RKO (cell line): ENCODE measurements around the gene OTOG.

Experiments used
- DNase-seq: peaks from one replicate; pipeline ENCODE4 v3.0.0-alpha.2; 2016; ENCODE audit warnings: low spot score

Gene OTOG

DNA sequence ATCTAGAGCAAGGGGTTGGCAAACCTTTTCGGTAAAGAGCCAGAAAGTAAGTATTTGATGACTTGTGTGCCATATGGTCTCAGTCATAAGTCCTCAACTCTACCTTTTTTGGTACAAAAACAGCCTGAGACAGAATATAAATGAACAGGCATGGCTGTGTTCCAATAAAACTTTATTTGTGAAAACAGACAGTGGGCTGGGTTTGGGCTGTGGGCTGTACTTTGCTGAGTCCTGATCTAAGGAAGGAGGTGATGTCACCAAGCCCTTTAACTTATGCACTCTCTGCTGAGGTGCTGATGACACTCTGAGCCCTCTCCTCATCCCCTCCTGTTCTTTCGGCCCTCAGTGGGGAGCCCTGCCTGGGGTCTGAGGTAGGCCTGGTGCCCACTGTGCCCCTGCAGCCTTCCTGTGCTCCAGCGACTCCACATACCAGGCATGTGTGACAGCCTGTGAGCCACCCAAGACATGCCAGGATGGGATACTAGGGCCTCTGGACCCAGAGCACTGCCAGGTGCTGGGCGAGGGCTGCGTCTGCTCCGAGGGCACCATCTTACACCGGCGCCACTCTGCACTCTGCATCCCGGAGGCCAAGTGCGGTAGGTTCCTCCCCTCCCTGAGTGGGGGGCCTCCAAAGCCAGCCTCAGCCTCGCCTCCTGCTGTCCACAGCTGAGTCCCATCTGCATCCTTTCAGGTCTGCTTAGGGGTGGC, 86.4 kb downstream of the OTOG start:
- no peak for DNase-seq

DNA sequence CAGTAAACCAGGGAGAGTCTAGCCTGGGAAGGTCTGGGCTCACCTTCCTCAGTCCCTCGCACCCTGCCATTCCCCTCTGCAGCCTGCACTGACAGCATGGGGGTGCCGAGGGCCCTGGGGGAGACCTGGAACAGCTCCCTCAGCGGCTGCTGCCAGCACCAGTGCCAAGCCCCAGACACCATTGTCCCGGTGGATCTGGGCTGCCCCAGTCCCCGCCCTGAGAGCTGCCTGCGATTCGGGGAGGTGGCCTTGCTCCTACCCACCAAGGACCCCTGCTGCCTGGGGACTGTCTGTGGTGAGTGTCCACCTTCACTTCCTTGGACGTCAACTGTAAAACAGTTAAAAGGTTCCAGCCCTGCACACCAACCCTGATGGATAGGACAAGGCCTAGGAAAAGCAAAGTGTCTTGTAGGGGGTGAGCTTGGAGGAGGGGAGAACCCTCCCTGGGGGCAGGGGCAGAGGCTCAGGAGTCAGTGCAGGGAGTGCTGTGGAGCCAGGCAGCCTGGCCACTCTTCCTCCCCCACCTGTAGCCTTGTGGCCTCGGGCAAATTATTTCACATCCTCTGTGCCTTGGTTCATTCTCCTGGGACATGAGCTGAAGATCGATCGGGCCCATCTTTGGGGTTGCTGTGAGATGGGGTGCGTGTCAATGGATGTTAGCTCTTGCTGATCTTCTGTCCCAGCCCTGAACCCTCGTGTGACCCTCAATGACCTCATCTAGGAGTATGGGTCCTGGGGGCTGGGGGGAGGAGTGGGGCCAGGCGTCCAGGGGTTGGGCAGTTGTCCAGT, 87.1 kb downstream of the OTOG start:
- DNase-seq: no peak

DNA sequence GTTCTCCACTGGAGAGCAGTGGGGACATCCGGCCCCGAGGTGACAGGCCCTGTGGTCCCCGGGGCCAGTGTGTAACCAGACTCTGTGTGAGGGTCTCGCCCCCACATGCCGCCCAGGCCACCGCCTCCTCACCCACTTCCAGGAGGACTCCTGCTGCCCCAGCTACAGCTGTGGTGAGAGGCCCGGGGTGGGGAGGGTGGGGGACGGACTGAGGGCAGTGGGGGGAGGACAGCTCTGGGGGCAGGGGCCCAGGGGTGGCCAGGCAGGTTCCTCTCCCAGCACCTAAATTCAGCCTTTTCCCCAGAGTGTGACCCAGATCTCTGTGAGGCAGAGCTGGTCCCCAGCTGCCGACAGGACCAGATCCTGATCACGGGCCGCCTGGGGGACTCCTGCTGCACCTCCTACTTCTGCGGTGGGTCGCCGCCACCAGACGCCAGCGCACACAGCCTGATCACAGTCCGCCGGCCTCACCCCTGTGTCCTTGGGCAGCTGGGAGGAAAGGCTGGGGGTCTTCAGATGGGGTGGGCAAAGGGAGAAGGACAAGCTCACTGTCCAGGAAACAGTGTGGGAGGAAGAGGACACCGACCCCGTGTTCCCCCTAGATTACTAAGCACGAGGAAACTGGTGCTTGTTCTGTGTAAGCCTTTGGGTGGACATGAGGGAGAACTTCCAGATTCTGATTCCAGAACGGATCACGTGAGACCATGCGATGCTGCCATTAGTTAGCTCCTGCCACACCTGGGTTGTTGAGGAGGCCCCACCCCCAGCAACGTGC, 87.9 kb downstream of the OTOG start:
- DNase-seq: no peak

DNA sequence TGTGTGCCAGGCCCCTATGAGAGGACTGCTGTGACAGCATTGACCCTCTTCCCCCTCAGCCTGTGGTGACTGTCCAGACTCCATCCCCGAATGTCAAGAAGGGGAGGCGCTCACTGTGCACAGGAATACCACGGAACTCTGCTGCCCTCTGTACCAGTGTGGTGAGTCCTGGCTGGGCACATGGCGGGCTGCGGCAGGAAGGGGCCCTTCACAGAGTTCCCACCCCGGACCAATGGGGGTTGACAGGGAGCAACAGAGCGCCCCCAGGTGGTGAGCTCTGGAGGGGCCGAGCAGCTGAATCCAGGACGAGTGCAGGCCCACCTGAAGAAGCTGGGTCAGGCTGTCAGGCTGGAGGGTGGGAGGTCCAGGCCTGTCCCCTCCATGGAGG, 88.5 kb downstream of the OTOG start:
- no peak for DNase-seq

DNA sequence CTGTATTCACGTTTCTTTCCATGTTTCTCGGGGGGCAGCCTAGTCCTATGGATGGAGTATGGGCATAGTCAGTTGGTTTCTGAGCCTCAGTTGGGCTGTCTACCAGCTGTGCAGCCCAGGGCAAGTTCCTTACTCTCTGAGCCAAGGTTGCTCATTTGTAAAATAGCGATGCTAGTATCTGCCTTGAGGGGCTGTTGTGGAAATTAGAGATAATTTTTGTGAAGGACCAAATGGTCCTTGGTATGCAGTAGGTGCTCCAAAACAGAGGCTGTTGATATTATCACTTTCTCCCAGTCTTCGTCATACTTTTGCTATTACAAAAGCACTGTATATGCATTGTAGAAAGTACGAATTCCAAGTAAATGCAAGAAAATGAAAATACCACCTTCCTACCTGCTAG, 89.7 kb downstream of the OTOG start:
- no peak for DNase-seq

DNA sequence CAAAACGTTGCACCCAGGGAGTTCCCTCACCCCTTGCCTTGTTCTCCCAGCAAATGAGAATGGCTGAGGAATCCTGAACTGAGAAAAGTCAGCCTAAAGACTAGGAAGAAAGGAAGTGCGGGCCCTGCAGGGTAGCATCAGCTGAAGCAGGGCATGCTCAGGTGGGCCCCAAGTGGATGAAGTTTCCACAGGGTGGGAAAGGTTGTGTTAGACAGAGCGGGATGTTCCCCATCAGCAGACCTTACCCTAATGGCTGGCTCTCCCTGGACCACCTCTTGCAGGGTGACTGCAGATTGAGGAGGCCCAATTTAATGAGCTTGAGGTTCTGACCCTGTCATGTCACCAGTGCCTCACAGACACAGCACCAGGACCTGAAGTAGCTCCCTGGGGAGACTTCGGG, 90.8 kb downstream of the OTOG start:
- no peak for DNase-seq

DNA sequence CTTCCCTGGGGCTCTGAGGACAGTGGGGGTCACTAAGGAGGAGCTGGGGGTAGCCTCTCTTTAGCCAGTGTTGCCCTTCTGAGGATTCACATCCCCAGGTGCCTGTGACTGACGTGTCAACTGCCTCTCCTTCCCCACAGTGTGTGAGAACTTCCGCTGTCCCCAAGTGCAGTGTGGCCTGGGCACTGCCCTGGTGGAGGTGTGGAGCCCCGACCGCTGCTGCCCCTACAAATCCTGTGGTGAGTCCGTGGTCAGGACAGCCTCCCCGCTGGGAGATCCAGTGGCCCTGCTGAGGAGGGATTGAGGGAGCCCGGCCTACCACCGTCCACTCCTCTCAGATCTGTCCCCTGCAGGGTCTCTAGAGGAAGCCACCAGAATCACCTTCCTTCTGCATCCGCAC, 91.3 kb downstream of the OTOG start:
- no peak for DNase-seq

DNA sequence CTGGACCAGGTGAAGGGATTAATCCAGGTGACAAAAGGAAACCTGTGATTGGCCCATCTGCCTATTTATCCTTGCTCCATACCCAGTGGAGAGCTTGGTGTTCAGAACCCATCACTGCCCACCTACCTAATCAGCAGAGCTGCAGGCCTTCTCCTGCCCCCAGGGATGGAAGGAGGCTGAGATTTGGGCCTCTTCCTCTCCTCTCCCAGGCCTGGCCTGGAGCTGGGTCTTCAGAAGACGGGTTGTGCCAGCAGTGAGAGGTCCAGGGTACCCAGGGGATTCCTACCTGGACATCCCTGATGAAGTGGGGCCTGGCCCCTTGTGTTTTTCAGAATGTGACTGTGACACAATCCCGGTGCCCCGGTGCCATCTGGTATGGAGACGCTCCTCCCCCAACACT, 92.0 kb downstream of the OTOG start:
- DNase-seq: no peak

DNA sequence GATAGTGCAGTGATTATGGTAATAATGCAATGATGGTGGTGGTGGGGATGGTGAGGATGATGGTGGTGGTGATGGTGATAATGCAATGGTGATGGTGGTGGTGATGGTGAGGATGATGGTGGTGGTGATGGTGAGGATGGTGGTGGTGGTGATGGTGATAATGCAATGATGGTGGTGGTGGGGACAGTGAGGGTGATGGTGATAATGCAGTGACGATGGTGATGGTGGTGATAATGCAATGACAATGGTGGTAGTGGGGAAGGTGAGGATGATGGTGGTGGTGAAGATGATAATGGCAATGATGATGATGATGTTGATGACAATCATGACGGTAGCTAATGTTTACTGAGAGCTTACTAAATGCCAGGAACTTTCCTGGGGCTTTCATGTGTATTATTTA, 92.7 kb downstream of the OTOG start:
- DNase-seq: no peak

DNA sequence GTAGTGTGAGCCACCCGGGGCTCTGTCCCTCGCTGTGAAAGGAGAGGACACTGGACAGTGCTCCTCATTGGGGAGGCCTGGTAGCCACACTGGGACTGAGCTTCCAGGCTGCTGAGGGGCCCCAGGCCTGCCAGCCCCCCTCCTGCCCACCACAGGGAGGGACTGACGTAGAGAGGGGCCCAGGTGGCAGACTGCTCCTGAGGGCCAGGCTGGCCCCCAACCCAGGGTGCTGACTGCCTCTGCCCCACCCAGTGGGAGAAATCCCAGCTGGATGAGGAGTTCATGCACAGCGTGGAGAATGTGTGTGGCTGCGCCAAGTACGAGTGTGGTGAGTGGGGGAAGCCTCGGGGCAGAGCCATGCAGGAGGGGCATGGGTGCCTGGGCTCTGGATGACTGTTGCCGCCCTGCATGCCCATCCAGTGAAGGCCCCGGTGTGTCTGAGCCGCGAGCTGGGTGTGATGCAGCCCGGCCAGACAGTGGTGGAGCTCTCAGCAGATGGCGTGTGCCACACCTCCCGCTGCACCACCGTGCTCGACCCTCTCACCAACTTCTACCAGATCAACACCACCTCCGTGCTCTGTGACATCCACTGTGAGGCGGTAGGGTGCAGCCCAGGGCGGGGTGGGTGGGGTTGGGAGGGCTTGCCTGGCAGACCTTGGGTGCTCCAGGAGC, 93.6 kb downstream of the OTOG start:
- DNase-seq: no peak

DNA sequence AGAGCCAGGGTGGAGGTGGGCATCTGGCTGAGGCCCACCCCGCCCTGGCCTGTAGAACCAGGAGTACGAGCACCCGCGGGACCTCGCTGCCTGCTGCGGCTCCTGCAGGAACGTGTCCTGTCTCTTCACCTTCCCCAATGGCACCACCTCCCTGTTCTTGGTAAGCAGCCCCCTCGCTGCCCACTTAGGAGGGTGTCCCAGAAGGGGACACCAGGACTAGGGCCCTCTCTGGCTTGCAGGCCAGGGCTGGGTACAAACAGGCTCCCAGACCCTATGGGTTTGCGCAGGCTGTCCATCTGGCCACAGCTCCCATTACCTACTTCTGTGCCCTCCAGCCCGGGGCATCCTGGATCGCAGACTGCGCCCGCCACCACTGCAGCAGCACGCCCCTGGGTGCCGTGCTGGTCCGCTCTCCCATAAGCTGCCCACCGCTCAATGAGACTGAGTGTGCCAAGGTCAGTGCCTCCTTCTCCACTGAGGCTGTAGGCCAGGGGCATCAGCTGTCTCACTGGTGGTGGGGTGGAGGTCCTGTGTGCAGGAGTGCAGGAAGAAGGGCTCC, 94.8 kb downstream of the OTOG start:
- no peak for DNase-seq

DNA sequence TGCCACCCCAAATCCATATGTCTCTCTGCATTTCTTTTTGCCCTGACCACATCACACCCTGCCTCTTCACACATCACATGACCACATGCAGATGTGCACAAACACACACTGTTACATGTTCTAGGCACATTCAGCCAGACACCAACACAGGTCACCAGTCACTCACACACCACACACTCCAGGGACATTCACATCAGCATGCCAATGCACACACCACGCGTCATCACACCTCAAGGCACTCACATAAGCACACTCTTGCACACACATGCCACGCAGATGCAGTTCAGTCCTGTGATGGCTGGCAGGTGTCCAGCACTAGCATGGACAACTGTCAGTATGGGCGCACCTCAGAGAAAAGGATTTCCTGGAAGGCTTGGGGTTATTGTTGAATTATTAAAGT, 95.3 kb downstream of the OTOG start:
- no peak for DNase-seq

DNA sequence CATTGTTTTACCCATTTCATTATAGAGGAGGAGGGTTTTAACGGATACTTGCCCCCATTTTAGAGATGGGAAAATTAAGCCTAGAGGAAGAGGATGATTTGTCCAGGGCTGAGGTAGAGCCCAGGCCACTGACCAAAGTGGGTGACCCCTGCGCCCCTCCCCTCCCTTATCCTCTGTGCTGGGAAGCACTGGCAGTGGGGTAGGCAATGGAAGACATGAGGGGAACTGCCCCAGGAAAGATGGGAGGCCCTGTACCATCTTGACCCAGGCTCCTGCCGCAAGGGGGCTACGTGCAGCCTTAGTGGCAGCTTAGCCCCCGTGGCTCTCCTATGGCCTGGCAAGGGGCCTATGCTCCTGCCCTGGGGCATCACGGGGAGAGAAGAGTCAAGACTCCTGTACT, 95.9 kb downstream of the OTOG start:
- DNase-seq: no peak

DNA sequence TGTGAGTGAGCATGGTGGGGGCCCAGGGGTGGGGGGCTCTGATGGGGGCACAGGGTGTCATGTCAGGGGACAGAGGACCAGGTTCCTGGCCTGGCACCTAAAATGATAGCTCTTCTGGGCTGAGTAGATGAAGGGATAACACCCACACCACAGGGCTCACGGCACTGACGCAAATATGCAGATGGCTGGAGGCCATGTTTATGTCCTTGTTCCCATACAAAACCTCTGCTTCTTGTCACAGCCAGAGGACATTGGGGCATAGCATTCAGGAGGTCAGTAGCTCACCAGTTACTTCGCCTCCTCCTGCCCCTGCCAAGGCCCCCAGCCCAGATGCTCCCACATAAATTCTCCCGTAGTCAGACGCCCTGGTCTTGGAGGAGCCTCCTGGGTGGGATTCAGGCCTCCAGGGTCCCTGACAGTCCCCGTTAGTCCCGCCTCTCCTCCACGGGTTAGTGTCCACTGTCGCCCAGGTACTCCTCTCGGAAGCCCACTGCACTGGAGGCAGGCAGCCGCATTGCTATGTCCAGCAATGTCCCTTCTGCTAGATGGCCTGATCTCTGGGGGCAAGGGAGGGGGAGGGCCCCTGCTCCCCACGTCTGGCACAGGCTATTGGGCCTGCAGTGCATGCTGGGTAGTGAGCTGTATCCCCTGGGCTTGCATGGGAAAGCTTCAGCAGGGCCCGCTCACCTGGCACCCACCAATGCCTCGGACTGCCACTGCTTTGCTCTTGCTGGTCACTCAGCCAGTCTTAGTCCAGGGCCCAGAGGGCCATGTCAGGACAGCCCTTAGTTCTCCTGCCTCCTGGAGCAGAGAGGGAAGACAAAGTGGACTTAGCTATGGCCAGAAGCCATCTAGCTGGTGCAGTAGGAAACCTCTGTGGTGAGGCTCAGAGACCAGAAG, 96.7 kb downstream of the OTOG start:
- DNase-seq: no peak

DNA sequence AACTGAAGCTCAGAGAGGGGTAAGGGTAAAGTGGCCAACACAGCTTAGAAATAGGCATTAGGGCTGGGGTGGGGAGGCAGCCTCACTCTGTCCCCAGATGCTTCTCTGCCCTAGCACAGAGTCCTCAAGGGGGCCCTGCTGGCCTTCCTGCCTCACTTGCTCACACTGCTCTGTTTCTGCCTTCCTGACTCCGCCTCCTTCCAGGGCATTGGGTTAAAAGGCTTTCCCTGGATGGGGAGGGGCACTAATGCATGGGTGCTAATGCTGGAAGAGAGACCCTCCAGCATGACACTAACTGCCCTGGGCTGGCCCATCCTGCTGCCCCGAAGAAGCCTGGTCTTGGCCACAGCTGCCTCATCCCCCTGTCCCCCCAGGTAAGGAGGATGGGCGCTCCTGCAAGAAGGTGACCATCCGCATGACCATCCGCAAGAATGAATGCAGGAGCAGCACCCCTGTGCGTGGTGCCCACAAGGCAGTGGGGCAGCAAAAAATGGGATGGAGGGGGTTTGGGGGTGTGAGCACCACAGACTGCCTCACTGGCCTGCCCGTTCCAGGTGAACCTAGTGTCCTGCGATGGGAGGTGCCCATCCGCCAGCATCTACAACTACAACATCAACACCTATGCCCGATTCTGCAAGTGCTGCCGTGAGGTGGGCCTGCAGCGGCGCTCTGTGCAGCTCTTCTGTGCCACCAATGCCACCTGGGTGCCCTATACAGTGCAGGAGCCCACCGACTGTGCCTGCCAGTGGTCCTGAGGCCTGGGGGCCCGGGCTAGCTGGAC, 98.3 kb downstream of the OTOG start:
- DNase-seq: no peak

DNA sequence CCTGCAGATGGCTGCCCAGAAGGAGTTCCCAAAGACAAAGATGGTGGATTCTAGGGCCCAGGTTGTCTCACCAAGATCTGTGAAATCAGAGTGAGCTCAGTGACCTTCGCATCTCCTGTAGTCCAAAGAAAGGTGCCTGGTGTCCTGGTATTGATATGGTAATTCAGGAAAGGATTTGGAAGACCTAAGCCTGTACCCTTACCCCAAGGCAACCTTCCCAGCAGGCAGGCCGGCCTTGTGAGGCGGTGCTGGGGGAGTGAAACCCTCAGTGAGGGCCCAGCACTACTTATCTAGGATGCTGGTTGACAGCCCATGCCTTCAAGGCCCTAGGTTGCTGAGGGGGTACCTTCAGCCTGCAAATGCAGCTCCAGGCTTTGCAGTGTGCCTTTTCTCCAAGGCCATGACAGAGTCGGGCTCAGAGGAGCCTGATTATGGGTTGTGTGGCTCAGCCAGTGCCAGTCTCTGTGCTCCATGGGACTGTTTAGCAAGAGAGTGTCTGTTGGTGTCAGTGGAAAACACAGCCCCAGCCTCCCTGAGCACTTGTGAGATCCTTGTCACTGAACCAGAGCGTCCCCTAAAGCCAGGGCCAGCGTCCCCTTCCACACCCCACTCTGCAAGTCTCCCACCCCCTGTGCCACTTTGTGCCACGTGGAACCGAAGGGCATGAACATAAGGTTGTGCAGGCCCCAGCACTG, 99.5 kb downstream of the OTOG start:
- no peak for DNase-seq

DNA sequence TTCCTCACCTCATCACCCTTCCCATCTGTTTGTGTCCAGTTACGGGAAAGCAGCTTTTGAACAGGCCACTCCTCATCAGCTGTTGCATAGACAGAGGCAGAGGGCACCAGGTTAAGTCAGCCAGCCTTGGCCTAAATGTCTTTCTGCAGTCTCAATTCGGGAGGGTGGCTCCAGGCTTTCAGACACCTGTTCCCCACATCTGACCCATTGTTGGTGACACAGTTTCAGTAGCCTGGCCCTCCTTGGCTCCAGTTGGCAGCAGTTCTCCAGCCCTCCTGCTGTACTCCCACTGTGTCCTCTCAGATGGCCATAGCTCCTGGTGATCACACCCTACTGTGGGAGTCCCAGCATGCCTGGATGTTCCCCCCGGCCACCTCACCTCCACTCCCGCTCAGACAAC, 101.5 kb downstream of the OTOG start:
- DNase-seq: no peak

DNA sequence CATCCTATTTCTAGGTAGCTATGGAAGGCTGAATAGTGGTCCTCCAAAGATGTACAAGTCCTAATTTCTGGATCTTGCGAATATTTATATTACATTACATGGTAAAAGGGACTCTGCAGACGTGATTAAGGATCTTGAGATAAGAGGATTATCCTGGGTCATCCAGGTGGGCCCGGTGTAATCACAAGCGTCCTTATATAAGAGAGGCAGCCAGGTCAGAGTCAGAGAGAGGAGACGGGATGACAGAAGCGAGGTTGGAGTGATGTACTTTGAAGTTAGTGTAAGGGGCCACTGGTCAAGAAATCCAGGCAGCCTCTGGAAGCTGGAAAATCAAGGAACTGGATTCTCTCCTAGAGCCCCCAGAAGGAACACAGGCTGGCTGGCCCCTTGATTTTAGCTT, 102.2 kb downstream of the OTOG start:
- no peak for DNase-seq

DNA sequence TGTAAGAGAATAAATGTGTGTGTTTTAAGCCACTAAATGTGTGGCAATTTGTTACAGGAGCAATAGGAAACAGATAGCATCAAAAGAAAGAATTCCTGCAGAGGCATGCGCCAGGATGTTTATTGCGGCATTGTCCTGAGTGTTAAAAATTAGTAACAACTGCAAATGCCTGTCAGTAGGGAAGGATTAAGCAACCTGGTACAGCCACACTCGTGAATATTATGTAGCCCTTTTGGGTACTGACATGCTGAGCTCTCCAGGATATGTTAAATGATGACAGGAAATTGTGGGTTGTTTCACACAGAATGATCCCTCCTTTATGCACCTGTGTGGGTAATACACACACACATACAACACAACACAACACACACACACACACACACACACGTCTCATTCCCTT, 102.6 kb downstream of the OTOG start:
- DNase-seq: no peak
